Measurements from ENCODE around the gene FCHO1. TPM values are rescaled to one million over a fixed set of nuclear protein-coding genes. Genes with fewer than 3 reads are reported as not detected.
A peak's percentile ranks its signal among the peaks of the same experiment; 100 is the strongest.

FCHO1 gene
- total RNA-seq, 1 donor from 2014 or later = 15.5 TPM

DNA sequence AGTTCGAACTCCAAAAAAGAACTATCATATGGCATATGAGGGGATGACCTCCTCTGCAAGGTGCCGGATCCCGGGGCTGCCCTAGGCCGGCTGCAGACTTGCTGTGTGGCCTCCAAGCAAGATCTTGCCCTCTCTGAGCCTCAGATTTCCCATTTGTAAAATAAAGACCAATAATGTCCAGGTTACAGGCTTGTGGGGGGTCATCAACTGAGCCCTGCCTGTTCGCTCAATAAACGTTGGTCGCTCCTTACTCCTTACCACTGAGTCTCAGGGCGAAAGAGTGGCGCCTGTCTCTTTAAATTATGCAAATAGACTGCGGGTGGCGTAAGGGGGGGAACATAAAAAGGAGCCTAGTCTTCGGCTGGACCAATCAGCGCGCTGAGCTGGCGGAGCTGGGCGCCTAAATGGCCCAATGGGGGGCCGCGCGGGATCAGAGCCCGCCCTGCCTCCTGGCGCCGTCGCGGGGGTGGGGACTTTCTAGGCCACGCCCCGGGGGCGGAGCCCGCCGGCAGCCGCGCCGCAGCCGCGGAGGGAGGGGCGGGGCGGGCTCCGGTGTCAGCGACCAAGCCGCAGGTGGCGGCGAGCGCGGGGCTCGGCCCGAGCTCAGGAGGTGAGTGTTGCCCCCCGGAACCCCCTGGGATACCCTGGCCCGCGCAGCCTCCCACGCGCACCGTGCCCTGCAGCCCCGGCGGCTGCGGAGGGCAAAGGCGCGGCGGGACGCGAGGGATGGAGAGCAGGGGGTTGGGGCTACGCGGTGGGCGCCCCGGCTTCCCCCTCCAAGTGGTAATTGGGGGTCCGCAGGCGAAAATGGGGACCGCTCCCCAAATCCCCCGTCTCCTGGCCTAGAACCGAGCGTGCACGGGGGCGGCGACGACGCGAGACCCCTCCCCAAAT lies 3.8 kb upstream of the FCHO1 start:
- Mint-ChIP-seq H3K27ac (no peak overlapping the region), H3K36me3 (no peaks in the 10 kb centered on the region), H3K27me3 (ENCODE audit: insufficient read depth, low read depth) (no peaks in the 10 kb centered on the region), H3K4me3 (peak overlapping the region; percentile 84), H3K9me3 (peaks cover 2% of the 10 kb centered on the region), H3K4me1 (peaks cover 33% of the 10 kb centered on the region)
- no peaks in the 10 kb centered on the region for H3K27me3 ChIP-seq
- peaks cover 17% of the 10 kb centered on the region for H3F3A ChIP-seq (ENCODE audit: low read depth)
- peak overlapping the region; percentile 86 for H2AFZ ChIP-seq (replicated peaks)
- H3K36me3 ChIP-seq = no peaks in the 10 kb centered on the region
- H4K20me1 ChIP-seq (ENCODE audit: low read depth) = no peaks in the 10 kb centered on the region
- H3K4me1 ChIP-seq = peaks cover 8% of the 10 kb centered on the region
- H3K27ac ChIP-seq = no peak overlapping the region
- H3K4me3 ChIP-seq = peak overlapping the region; percentile 97
- peaks cover 6% of the 10 kb centered on the region for H3K79me2 ChIP-seq (ENCODE audit: low read depth)
- DNase-seq (ENCODE audit: low spot score) = peak; percentile 98
- H3K9me3 ChIP-seq (ENCODE audit: low read depth) = no peaks in the 10 kb centered on the region
- TF ChIP-seq EZH2phosphoT487 (IDR thresholded peaks at IDR 0.05) (no peak), EZH2 (IDR thresholded peaks at IDR 0.05) (no peak)
- TF ChIP-seq, protein P1, sequence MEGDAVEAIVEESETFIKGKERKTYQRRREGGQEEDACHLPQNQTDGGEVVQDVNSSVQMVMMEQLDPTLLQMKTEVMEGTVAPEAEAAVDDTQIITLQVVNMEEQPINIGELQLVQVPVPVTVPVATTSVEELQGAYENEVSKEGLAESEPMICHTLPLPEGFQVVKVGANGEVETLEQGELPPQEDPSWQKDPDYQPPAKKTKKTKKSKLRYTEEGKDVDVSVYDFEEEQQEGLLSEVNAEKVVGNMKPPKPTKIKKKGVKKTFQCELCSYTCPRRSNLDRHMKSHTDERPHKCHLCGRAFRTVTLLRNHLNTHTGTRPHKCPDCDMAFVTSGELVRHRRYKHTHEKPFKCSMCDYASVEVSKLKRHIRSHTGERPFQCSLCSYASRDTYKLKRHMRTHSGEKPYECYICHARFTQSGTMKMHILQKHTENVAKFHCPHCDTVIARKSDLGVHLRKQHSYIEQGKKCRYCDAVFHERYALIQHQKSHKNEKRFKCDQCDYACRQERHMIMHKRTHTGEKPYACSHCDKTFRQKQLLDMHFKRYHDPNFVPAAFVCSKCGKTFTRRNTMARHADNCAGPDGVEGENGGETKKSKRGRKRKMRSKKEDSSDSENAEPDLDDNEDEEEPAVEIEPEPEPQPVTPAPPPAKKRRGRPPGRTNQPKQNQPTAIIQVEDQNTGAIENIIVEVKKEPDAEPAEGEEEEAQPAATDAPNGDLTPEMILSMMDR (IDR thresholded peaks at IDR 0.05) = no peak
- no peak overlapping the region for H3K9ac ChIP-seq
- peak overlapping the region; percentile 97 for H3K4me2 ChIP-seq

- no peak overlapping the region for H3K9ac ChIP-seq
- H2AFZ ChIP-seq (replicated peaks) = no peak overlapping the region
- Mint-ChIP-seq H3K4me1 (peaks cover 40% of the 10 kb centered on the region), H3K27ac (no peak overlapping the region), H3K36me3 (no peaks in the 10 kb centered on the region), H3K27me3 (ENCODE audit: insufficient read depth, low read depth) (no peaks in the 10 kb centered on the region), H3K4me3 (peak overlapping the region; percentile 84), H3K9me3 (no peaks in the 10 kb centered on the region)
- H3F3A ChIP-seq (ENCODE audit: low read depth) = peaks cover 17% of the 10 kb centered on the region
- no peaks in the 10 kb centered on the region for H3K36me3 ChIP-seq
- TF ChIP-seq EZH2 (IDR thresholded peaks at IDR 0.05) = no peak
- TF ChIP-seq EZH2phosphoT487 (IDR thresholded peaks at IDR 0.05) = no peak
- TF ChIP-seq, protein P1 (IDR thresholded peaks at IDR 0.05) = no peak
- peaks cover 8% of the 10 kb centered on the region for H3K4me1 ChIP-seq
- H3K4me3 ChIP-seq = no peak overlapping the region
- DNase-seq (ENCODE audit: low spot score) = no peak
- peaks cover 6% of the 10 kb centered on the region for H3K79me2 ChIP-seq (ENCODE audit: low read depth)
- no peaks in the 10 kb centered on the region for H3K9me3 ChIP-seq (ENCODE audit: low read depth)
- no peaks in the 10 kb centered on the region for H3K27me3 ChIP-seq
- no peak overlapping the region for H3K4me2 ChIP-seq
- no peaks in the 10 kb centered on the region for H4K20me1 ChIP-seq (ENCODE audit: low read depth)
- H3K27ac ChIP-seq = no peak overlapping the region
Measured at GRCh38 chr19:17748884-17749638, 2.2 kb upstream of the FCHO1 start.

DNA sequence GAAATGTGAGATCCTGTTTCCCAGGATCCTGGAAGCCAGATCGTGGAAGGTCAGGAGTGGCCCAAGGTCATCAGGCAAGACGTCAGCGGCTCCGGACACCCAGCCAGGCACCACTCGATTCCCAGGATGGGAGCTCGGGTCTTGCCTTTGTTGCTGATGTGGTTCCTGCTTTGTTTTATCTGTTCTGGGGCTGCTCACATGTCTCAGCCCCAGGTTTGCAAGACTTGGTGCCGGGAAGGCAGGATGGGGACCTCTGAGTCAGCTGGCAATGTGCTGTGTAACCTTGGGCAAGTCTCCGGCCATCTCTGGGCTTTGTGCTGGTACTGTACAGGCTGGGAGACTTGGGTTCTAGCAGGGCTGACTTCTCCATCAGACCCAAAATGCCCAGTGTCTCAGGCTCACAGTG lies 1.4 kb upstream of the FCHO1 start:
- Histone ChIP-seq H3K9ac (no peak overlapping the region), H3K27me3 (no peaks in the 10 kb centered on the region), H3K27ac (no peak overlapping the region), H3F3A (ENCODE audit: low read depth) (peaks cover 17% of the 10 kb centered on the region), H3K4me1 (peaks cover 8% of the 10 kb centered on the region), H3K9me3 (ENCODE audit: low read depth) (no peaks in the 10 kb centered on the region), H3K79me2 (ENCODE audit: low read depth) (peaks cover 6% of the 10 kb centered on the region), H3K4me2 (no peak overlapping the region), H4K20me1 (ENCODE audit: low read depth) (no peaks in the 10 kb centered on the region), H3K36me3 (no peaks in the 10 kb centered on the region), H2AFZ (replicated peaks) (no peak overlapping the region), H3K4me3 (no peak overlapping the region)
- no peak for DNase-seq (ENCODE audit: low spot score)
- H3K4me3 Mint-ChIP-seq = peak overlapping the region; percentile 84
- peak overlapping the region; percentile 95 for H3K27ac Mint-ChIP-seq
- H3K36me3 Mint-ChIP-seq = no peaks in the 10 kb centered on the region
- TF ChIP-seq EZH2 (IDR thresholded peaks at IDR 0.05) = no peak
- TF ChIP-seq, protein P1 (IDR thresholded peaks at IDR 0.05) = no peak
- TF ChIP-seq EZH2phosphoT487 (IDR thresholded peaks at IDR 0.05) = no peak
- H3K27me3 Mint-ChIP-seq (ENCODE audit: insufficient read depth, low read depth) = no peaks in the 10 kb centered on the region
- no peaks in the 10 kb centered on the region for H3K9me3 Mint-ChIP-seq
- H3K4me1 Mint-ChIP-seq = peaks cover 45% of the 10 kb centered on the region

Data from neural progenitor cell (in vitro differentiated cells).